ENCODE data around the gene PLB1. TPM values are rescaled to one million over a fixed set of nuclear protein-coding genes. Genes with fewer than 3 reads are reported as not detected.

The PLB1 gene
- total RNA-seq, 1 experiment from 2014 or later = 0.40 TPM

GRCh38 chr2:28640260-28640907, 144.5 kb downstream of the PLB1 start:
- no peaks in the 10 kb centered on the region for H4K20me1 ChIP-seq (ENCODE audit: low read length)
- DNase-seq (no peak), ATAC-seq (no peak)
- peak overlapping the region; percentile 62 for H3K9ac ChIP-seq (ENCODE audit: low read length)
- ChIA-PET POLR2A (ENCODE audit: unreplicated experiment) (interaction anchor here (0.6 kb wide), 1 partner anchor 111 kb away, joined by 7 read pairs; the partner anchor contains the start of gene PPP1CB), CTCF (interaction anchor here (0.5 kb wide), 1 partner anchor 934 kb away, joined by 4 read pairs; no protein-coding TSS in a partner anchor)
- H3K4me3 ChIP-seq (ENCODE audit: low read length) = no peak overlapping the region
- no TSS peak for BruUV-seq (replicated peaks)
- no peaks in the 10 kb centered on the region for H3K79me2 ChIP-seq (ENCODE audit: low read length)
- no peaks in the 10 kb centered on the region for H3K9me2 ChIP-seq (replicated peaks; ENCODE audit: low read length)
- no peaks in the 10 kb centered on the region for H3K9me3 ChIP-seq (ENCODE audit: low read length)
- H3F3A ChIP-seq (ENCODE audit: low read length, unreplicated experiment) = no peaks in the 10 kb centered on the region
- intact Hi-C loops (cut with micrococcal nuclease) = loop anchor here (5.0 kb wide), 1 partner anchor 77 kb away; no protein-coding TSS in a partner anchor
- no peaks in the 10 kb centered on the region for H3K36me3 ChIP-seq (ENCODE audit: low read depth, low read length)
- H3K27me3 ChIP-seq (ENCODE audit: low read length) = no peaks in the 10 kb centered on the region
- no peak overlapping the region for H2AFZ ChIP-seq (ENCODE audit: low read length)
- peaks cover 47% of the 10 kb centered on the region for H3K4me1 ChIP-seq (ENCODE audit: insufficient read depth, low read length)
- TF ChIP-seq EZH2 (IDR thresholded peaks at IDR 0.05; ENCODE audit: low read length, unreplicated experiment) (no peak), EZH2phosphoT487 (IDR thresholded peaks at IDR 0.05; ENCODE audit: borderline replicate concordance, low read length) (no peak)
- TF ChIP-seq, protein P1, sequence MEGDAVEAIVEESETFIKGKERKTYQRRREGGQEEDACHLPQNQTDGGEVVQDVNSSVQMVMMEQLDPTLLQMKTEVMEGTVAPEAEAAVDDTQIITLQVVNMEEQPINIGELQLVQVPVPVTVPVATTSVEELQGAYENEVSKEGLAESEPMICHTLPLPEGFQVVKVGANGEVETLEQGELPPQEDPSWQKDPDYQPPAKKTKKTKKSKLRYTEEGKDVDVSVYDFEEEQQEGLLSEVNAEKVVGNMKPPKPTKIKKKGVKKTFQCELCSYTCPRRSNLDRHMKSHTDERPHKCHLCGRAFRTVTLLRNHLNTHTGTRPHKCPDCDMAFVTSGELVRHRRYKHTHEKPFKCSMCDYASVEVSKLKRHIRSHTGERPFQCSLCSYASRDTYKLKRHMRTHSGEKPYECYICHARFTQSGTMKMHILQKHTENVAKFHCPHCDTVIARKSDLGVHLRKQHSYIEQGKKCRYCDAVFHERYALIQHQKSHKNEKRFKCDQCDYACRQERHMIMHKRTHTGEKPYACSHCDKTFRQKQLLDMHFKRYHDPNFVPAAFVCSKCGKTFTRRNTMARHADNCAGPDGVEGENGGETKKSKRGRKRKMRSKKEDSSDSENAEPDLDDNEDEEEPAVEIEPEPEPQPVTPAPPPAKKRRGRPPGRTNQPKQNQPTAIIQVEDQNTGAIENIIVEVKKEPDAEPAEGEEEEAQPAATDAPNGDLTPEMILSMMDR (conservative IDR thresholded peaks at IDR 0.05; ENCODE audit: low read depth, low read length) = no peak
- peak overlapping the region; percentile 88 for H3K27ac ChIP-seq (ENCODE audit: low read length)
- H3K4me2 ChIP-seq (ENCODE audit: low read length) = peak overlapping the region; percentile 53

- DNase-seq = no peak
- Histone ChIP-seq H3K9ac (ENCODE audit: low read length) (peak overlapping the region; percentile 62; the same call in 1 of the 2 replicates), H3K9me3 (ENCODE audit: low read length) (no peaks in the 10 kb centered on the region), H3K79me2 (ENCODE audit: low read length) (no peaks in the 10 kb centered on the region), H4K20me1 (ENCODE audit: low read length) (no peaks in the 10 kb centered on the region), H3K4me3 (ENCODE audit: low read length) (no peak overlapping the region), H3K9me2 (replicated peaks; ENCODE audit: low read length) (no peaks in the 10 kb centered on the region), H2AFZ (ENCODE audit: low read length) (no peak overlapping the region), H3K36me3 (ENCODE audit: low read depth, low read length) (no peaks in the 10 kb centered on the region), H3K4me2 (ENCODE audit: low read length) (no peak overlapping the region), H3K4me1 (ENCODE audit: insufficient read depth, low read length) (peaks cover 47% of the 10 kb centered on the region), H3K27me3 (ENCODE audit: low read length) (no peaks in the 10 kb centered on the region), H3F3A (ENCODE audit: low read length, unreplicated experiment) (no peaks in the 10 kb centered on the region), H3K27ac (ENCODE audit: low read length) (peak overlapping the region; percentile 88)
- BruUV-seq (replicated peaks) = no TSS peak
- CTCF ChIA-PET = no interaction called here
- POLR2A ChIA-PET (ENCODE audit: unreplicated experiment) = no interaction called here
- intact Hi-C loops (cut with micrococcal nuclease) = loop anchor here (5.0 kb wide), 1 partner anchor 76 kb away; no protein-coding TSS in a partner anchor
- no peak for ATAC-seq
- no peak for TF ChIP-seq EZH2phosphoT487 (IDR thresholded peaks at IDR 0.05; ENCODE audit: borderline replicate concordance, low read length)
- TF ChIP-seq EZH2 (IDR thresholded peaks at IDR 0.05; ENCODE audit: low read length, unreplicated experiment) = no peak
- TF ChIP-seq, protein P1 (conservative IDR thresholded peaks at IDR 0.05; ENCODE audit: low read depth, low read length) = no peak
Measured at GRCh38 chr2:28640908-28641300, 145.0 kb downstream of the PLB1 start.

DNA sequence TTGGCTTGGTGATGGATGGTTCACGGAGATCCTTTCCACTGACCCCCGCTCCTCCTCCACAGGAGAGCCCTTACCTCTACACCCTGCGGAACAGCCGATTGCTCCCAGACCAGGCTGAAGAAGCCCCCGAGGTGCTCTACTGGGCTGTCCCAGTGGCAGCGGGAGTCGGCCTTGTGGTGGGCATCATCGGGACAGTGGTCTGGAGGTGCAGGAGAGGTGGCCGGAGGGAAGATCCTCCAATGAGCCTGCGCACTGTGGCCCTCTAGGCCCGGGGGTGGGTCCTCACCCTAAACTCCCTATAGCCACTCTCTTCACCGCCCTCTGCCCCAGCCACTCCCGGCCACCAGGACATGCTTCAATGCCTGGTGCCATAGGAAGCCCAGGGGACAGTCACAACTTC, 146.9 kb downstream of the PLB1 start:
- Histone ChIP-seq H3K4me2 (ENCODE audit: low read length) (peak overlapping the region; percentile 59; the same call in 1 of the 2 replicates), H3K9me2 (replicated peaks; ENCODE audit: low read length) (no peaks in the 10 kb centered on the region)
- intact Hi-C loops (cut with micrococcal nuclease) = loop anchor here (5.0 kb wide), 1 partner anchor 75 kb away; no protein-coding TSS in a partner anchor

More for the DNA sequence above, 146.9 kb downstream of the PLB1 start:
- Histone ChIP-seq H3F3A (ENCODE audit: low read length, unreplicated experiment) (no peaks in the 10 kb centered on the region), H3K4me3 (ENCODE audit: low read length) (no peak overlapping the region), H3K27ac (ENCODE audit: low read length) (peak overlapping the region; percentile 96), H3K27me3 (ENCODE audit: low read length) (no peaks in the 10 kb centered on the region), H3K36me3 (ENCODE audit: low read depth, low read length) (no peaks in the 10 kb centered on the region), H3K9ac (ENCODE audit: low read length) (peak overlapping the region; percentile 78), H3K9me3 (ENCODE audit: low read length) (no peaks in the 10 kb centered on the region), H2AFZ (ENCODE audit: low read length) (no peak overlapping the region), H4K20me1 (ENCODE audit: low read length) (no peaks in the 10 kb centered on the region), H3K79me2 (ENCODE audit: low read length) (no peaks in the 10 kb centered on the region), H3K4me1 (ENCODE audit: insufficient read depth, low read length) (peaks cover 57% of the 10 kb centered on the region)
- ATAC-seq = no peak
- no peak for DNase-seq
- ChIA-PET POLR2A (ENCODE audit: unreplicated experiment) (no interaction called here), CTCF (no interaction called here)
- no TSS peak for BruUV-seq (replicated peaks)
- TF ChIP-seq, protein P1 (conservative IDR thresholded peaks at IDR 0.05; ENCODE audit: low read depth, low read length) = no peak
- TF ChIP-seq EZH2phosphoT487 (IDR thresholded peaks at IDR 0.05; ENCODE audit: borderline replicate concordance, low read length) = no peak
- TF ChIP-seq EZH2 (IDR thresholded peaks at IDR 0.05; ENCODE audit: low read length, unreplicated experiment) = no peak
